GM19099 (cell line): Measurements from ENCODE around the gene SPTBN1.

Experiments used
- POLR2A ChIP-seq: IDR thresholded peaks from 3 replicates; pipeline ENCODE4 v1.6.1; 2011; ENCODE audit warnings: low read depth; ENCODE audit not compliant: insufficient read length; ENCODE audit errors: extremely low read depth

SPTBN1 gene

GRCh38 chr2:54475285-54475684 is 19.2 kb downstream of the SPTBN1 start:
- no peak for TF ChIP-seq POLR2A

DNA sequence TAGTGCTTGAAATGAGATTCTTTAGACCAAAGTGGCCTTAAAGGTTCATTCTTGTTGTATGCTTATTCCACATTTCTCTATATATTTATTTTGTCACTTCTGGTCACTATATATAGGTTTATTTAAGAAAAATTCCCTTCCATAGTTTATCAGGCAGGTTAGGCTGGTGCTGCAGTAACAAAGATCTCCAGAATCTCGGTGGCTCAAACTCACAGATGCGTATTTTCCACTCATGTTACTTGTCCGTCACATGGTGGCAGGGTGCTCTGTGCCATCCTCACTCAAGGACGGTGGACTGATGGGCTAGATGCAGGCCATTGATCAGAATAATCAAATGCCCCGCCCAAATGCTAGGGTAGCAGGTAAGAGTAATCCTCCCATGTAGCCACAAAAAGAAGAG is 19.8 kb downstream of the SPTBN1 start:
- TF ChIP-seq POLR2A: no peak

DNA sequence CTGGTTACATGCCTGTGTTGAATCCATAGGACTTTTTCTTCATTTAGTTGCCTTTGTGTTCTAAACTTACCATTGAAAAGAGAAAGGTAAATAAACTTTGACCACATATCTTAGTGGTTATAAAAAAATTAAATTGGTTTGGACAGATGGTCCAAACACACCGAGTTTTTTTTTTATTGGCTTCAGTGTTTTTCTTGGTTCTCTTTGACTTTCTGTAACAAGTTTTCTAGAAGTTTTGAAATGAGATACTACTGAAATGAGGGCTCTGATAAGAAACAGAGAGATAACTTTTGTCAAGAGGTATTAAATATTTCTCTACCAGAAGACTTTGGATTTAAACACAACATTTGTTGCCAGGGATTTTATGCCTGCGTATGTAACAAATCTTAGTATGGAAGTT is 20.7 kb downstream of the SPTBN1 start:
- TF ChIP-seq POLR2A: no peak

DNA sequence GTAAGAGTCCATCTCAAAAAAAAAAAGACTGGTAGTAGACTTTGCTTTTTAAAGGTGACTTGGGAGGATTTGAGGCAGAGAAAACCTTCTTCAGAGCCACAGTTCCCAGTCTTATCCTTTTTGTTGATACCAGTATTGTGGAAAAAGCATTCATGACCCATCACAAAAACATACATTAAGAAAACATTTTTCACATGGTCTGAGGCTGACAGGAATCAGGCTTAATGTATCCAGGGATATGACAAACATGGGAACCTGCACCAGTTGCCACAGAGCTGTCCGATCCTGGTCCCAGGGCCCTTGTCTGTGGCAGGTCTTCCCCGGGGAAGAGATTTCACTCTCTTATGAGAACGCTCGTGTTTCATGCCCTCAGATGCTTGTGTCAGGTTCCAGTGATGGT is 21.8 kb downstream of the SPTBN1 start:
- TF ChIP-seq POLR2A: no peak

GRCh38 chr2:54478899-54479298 is 22.8 kb downstream of the SPTBN1 start:
- no peak for TF ChIP-seq POLR2A

GRCh38 chr2:54479424-54479823 is 23.3 kb downstream of the SPTBN1 start:
- no peak for TF ChIP-seq POLR2A

DNA sequence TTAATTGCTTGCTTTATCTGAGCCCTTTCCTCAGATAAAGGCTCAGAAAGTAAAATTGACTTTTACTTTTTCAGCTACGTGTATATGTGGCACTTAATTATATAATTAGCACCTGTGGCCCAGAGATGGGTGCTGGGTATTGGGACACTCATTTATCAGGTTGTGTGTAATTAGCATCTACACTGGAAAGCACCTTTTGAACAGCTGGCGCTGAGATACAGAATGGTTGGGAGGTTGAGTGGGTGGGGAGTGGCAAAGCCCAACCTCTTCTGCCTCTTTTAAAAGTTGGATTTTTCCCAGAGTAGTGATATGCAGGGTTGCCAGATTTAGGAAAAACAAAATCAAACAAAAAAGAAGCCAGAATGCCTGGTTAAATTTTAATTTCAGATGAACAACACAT is 23.9 kb downstream of the SPTBN1 start:
- no peak for TF ChIP-seq POLR2A

GRCh38 chr2:54481686-54482085 is 25.6 kb downstream of the SPTBN1 start:
- TF ChIP-seq POLR2A: no peak

DNA sequence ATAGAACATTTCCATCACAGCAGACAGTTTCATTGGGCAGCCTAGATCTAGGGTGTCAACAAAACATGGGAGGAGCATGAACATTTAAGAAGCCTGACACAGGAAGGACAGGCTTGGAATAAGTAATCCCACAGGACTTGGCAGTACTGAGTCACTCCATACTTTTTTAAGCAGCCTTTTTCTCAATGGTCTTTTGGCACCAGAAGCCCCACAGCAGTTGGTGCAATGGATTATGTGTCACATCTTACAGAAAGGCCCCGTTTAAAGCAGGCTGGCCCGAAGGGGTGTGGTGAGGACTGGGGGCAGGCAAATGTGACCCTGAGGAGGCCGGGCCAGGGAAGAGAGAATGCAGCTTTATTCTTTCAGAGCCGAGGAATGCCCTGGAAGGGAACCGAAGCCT is 26.6 kb downstream of the SPTBN1 start:
- no peak for TF ChIP-seq POLR2A

- TF ChIP-seq POLR2A: no peak
Measured at GRCh38 chr2:54483426-54483825, 27.3 kb downstream of the SPTBN1 start.

DNA sequence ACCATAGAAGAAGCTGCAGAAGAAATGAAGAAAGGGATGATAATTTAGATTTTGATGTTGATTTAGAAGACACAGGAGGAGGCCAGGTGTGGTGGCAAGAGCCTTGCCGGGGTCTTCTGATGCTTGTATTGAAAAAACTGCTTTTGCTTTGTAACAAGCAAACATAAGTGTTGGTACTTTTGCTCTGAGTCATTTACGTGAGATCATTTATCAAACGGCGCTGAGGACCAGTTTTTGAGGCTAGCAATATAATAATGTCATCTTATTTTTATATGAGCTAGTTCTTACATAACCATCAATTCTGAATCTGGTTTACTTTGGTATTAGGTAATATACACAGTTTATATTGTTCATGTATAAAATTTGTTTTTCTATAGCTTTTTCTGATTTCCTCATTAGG is 30.6 kb downstream of the SPTBN1 start:
- no peak for TF ChIP-seq POLR2A

DNA sequence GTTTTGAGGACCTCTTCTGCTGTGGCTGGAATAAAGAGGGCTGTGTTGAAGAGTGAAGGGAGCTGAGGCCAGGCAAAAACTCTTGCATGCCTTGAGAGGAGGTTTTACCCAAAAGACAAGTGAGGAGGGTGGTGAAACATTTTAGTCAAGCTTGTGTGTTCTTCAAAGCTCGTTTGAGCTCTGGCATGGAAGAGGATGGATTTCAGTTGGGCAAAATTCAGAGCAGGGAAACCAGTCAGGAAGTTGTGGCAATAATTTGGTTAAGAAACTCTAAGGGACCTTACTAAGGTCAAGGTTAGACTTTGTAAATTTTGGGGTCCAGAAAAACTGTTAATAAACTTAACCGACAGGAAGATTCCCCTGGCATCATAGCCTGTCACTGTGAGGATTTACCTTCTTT is 34.7 kb downstream of the SPTBN1 start:
- no peak for TF ChIP-seq POLR2A

- no peak for TF ChIP-seq POLR2A
Measured at GRCh38 chr2:54492335-54492734, 36.2 kb downstream of the SPTBN1 start.

GRCh38 chr2:54494087-54494486 is 38.0 kb downstream of the SPTBN1 start:
- TF ChIP-seq POLR2A: no peak

GRCh38 chr2:54496920-54497319 is 40.8 kb downstream of the SPTBN1 start:
- no peak for TF ChIP-seq POLR2A

GRCh38 chr2:54497763-54498680 is 41.9 kb downstream of the SPTBN1 start:
- TF ChIP-seq POLR2A: no peak

DNA sequence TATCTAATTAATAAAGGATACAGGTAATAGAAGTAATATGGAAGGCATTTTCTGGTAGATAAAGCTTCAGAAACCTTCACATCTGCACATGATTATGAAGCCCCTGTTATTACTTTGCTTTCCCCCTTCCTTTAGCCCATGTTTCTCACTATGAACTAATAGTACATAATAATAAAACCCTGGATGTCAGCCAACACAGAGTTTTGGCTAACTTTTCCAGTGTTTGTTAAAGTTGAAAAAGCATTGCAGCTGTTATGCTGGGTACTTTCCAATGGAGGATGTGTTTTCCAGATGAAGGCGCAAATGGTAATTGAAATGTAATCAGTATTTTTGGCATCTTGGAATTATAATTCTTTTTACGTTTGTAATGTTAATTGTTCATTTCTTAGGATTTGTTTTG is 43.5 kb downstream of the SPTBN1 start:
- TF ChIP-seq POLR2A: no peak
